ENCODE data around the gene LRRC4C.

The LRRC4C gene

GRCh38 chr11:41419901-41420300 lies 39.6 kb downstream of the LRRC4C start:
- no peak for DNase-seq (ENCODE audit: low read depth in 1 of 2, low spot score in 1 of 2)

GRCh38 chr11:41414771-41415440 lies 44.5 kb downstream of the LRRC4C start:
- DNase-seq (ENCODE audit: low read depth in 1 of 2, low spot score in 1 of 2), result no peak

- DNase-seq (ENCODE audit: low read depth in 1 of 2, low spot score in 1 of 2), result no peak
These were observed 45.6 kb downstream of the LRRC4C start for GRCh38 chr11:41413843-41414242.

GRCh38 chr11:41405812-41406211 lies 53.6 kb downstream of the LRRC4C start:
- no peak for DNase-seq (ENCODE audit: low read depth in 1 of 2, low spot score in 1 of 2)

GRCh38 chr11:41404109-41404508 lies 55.3 kb downstream of the LRRC4C start:
- no peak for DNase-seq (ENCODE audit: low read depth in 1 of 2, low spot score in 1 of 2)

GRCh38 chr11:41403458-41403857 lies 56.0 kb downstream of the LRRC4C start:
- no peak for DNase-seq (ENCODE audit: low read depth in 1 of 2, low spot score in 1 of 2)

GRCh38 chr11:41400819-41401382 lies 58.6 kb downstream of the LRRC4C start:
- no peak for DNase-seq (ENCODE audit: low read depth in 1 of 2, low spot score in 1 of 2)

- no peak for DNase-seq (ENCODE audit: low read depth in 1 of 2, low spot score in 1 of 2)
These were observed 59.3 kb downstream of the LRRC4C start for GRCh38 chr11:41400124-41400523.

- no peak for DNase-seq (ENCODE audit: low read depth in 1 of 2, low spot score in 1 of 2)
These were observed 60.1 kb downstream of the LRRC4C start for GRCh38 chr11:41399323-41399722.

GRCh38 chr11:41398175-41398574 lies 61.3 kb downstream of the LRRC4C start:
- DNase-seq (ENCODE audit: low read depth in 1 of 2, low spot score in 1 of 2), result no peak

- DNase-seq (ENCODE audit: low read depth in 1 of 2, low spot score in 1 of 2), result no peak
These were observed 64.8 kb downstream of the LRRC4C start for GRCh38 chr11:41394521-41395195.

GRCh38 chr11:41392596-41392995 lies 66.9 kb downstream of the LRRC4C start:
- DNase-seq (ENCODE audit: low read depth in 1 of 2, low spot score in 1 of 2), result no peak

- no peak for DNase-seq (ENCODE audit: low read depth in 1 of 2, low spot score in 1 of 2)
These were observed 69.8 kb downstream of the LRRC4C start for GRCh38 chr11:41389623-41390130.

GRCh38 chr11:41384329-41384728 lies 75.1 kb downstream of the LRRC4C start:
- no peak for DNase-seq (ENCODE audit: low read depth in 1 of 2, low spot score in 1 of 2)

- no peak for DNase-seq (ENCODE audit: low read depth in 1 of 2, low spot score in 1 of 2)
These were observed 75.7 kb downstream of the LRRC4C start for GRCh38 chr11:41383768-41384167.

GRCh38 chr11:41382927-41383326 lies 76.5 kb downstream of the LRRC4C start:
- DNase-seq (ENCODE audit: low read depth in 1 of 2, low spot score in 1 of 2), result no peak

- DNase-seq (ENCODE audit: low read depth in 1 of 2, low spot score in 1 of 2), result no peak
These were observed 80.4 kb downstream of the LRRC4C start for GRCh38 chr11:41379084-41379483.

- DNase-seq (ENCODE audit: low read depth in 1 of 2, low spot score in 1 of 2), result no peak
These were observed 81.6 kb downstream of the LRRC4C start for GRCh38 chr11:41377709-41378394.

- no peak for DNase-seq (ENCODE audit: low read depth in 1 of 2, low spot score in 1 of 2)
These were observed 107.6 kb downstream of the LRRC4C start for GRCh38 chr11:41351825-41352224.

- no peak for DNase-seq (ENCODE audit: low read depth in 1 of 2, low spot score in 1 of 2)
These were observed 113.4 kb downstream of the LRRC4C start for GRCh38 chr11:41346042-41346441.

GRCh38 chr11:41334007-41334933 lies 125.2 kb downstream of the LRRC4C start:
- DNase-seq (ENCODE audit: low read depth in 1 of 2, low spot score in 1 of 2), result no peak

Measured in activated CD4-positive, alpha-beta T cell treated with anti-CD3 and anti-CD28 coated beads, Interleukin-2, amount 50 U/mL, for 24 hours (primary cell).